Stimulated activated CD4-positive, alpha-beta T cell treated with anti-CD3 and anti-CD28 coated beads, TNF-alpha, amount 100 ng/mL, for 1 hour (primary cell): ENCODE results near the gene AUTS2.

Source experiments
- DNase-seq, 3 donors: peaks; one replicate each; pipeline ENCODE4 v3.0.0-alpha.2; 2020; ENCODE audit warnings: low read depth in 3 of 3, low spot score in 1 of 3

Gene AUTS2

DNA sequence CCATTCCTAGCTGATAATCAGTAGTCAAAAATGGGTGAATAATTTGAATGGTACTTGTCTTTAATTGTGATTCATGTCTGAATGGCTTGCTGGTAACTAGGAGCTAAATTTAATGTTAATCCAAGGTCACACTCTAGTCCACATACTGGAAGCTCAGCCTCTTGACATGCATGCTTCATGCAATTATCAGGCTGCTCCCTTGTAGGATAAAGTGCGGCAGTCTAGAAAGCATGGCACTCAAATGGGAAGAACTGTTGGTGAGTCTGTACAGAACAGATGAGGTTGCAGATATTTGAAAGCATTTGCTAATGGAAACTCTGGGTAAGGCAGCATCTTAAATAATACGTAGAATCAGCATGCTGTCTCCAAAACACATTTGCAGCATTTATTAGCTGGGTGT, 499.4 kb downstream of the AUTS2 start:
- DNase-seq, result no peak

DNA sequence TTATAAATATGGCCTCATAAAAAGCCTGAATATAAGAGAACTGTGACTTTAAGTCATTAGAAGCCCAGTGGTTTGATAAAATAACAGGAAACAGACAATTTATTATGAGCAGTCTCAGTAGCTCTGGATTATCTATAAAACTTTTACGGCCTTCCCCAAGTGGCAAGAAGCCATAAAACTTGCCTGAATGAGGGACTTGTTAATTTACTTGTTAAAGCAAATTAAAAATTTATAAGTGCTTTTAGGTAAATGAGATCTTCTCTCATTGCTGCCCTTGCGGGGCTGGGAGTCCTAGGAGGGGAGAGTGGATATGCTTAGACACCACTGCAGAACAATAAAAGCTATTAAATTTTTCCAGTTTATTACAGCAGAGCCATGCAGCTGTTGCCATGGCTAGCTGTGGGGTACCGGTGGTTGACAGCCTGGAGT, 499.9 kb downstream of the AUTS2 start:
- no peak for DNase-seq

DNA sequence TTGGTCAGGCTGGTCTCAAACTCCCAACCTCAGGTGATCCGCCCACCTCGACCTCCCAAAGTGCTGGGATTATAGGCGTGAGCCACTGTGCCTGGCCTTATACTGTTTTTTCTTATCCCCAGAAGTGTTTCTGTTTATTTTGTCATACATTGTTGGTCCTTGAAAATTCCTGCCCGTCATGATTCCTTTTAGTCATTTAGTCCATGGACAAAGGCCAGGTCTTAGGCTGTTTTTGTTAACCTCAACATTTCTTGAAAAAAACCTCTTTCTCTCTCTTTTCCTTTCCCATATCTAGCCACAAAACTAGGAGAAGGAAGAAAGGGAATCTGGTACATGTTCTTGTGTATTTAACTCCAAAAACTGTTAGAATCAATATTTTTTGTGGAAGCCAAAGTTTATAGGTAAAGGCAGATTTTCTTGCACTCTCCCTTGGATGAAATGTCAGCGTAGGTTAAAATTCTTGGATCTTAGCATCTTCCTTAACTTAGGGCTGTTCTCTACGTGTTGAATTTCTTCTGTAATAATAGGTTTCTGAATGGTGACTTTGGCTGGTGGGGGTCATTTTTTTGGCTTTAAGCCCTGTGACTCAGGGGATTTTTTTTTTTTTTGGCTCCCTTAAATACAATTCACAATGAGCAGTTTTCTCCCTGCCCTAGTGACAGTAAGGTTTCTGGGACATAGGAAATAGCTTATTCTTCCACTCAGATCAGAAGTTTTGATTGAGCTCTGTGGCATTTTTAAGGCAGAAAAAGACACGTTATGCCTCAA, 500.8 kb downstream of the AUTS2 start:
- no peak for DNase-seq

DNA sequence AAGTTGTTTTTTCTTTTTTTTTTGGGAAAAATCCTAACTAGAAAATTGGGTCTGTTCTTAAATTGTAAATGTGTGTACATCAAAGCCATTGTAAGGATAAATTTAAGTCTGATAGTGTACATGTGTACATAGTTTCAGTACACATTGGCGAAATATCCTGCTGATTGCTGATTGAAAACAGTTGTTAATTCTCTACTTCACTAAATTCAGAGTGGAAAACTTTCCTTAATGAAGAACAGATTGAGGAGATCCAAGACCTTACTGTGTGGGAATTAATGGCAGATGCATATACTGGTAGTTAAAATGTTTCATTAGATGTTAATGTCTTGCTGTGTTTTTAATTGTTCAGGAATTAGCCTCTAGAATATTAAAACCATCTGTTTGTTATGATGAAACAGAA, 506.0 kb downstream of the AUTS2 start:
- no peak for DNase-seq

DNA sequence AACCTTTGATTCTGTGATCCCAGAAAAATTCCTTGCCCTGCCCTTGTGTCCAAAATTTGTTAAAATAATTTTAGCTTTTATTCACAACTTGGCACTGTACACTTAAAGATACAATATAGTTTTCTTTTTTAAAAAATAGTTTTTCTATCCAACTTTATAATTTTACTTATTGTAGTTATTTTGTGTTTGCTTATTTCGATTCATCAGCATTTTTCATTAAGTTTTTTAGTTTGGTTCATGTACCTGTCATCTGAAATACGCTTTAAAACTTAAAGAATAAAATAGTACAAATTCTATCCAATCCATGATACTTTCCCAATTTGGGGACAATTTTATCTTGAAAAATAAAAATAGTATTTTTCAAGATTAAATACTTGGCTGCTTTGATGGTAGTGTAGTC, 514.8 kb downstream of the AUTS2 start:
- no peak for DNase-seq

DNA sequence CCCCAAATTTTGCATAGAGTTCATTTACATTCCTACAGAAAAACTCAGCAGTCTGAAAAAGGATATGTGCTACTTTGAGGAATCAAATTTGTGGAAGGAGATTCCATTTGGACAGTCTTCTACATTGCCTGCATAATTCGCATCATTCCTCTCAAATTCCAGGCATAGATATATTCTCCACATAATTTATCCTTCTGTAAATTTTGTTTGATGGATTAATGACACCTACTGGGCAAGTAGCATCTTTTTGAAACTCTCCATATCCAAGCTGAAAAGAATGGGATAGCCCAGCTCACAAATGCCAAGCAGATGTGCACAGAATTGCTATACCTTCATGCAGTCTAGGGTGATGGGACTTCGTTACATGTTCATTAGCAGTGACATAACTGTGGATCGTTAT, 515.3 kb downstream of the AUTS2 start:
- DNase-seq, result no peak

DNA sequence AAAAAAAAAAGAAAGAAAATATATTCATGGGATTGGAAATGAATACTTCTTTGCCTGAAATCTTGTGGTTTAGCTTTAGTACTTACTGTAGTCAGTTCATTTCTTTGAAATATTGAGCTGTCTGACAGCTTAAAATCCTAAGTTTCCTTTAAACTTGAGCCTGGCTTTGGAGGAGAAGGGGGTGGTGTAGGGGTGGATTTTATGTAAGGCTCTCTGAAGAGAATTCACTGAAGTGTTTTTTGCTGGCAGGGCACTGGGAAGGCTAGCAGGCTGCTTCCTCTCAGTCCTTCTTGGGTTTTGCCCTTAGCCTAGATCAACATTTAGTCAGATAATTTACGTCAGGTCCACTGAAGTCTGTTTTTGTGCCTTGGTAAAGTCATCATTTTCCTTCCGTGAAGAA, 516.5 kb downstream of the AUTS2 start:
- DNase-seq, result no peak

DNA sequence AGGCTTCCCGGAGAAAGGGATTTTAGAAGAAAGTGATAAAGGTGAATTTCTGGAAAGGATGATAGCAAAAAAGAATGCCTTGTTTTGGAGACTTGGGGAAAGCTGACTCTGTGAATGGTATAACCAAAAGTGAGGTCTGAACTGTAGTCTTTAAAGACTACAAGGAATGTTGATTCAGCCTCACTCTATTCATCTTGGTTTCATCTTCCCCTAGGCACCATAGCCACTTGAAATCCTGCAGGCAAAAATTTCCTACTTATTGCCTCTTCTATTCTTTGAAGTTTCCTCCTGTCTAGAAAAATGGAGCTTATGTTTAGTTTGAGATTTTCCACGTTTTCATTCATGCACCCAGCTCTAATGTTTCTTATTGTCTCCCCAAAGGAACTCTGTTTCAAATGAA, 518.0 kb downstream of the AUTS2 start:
- DNase-seq, result no peak

DNA sequence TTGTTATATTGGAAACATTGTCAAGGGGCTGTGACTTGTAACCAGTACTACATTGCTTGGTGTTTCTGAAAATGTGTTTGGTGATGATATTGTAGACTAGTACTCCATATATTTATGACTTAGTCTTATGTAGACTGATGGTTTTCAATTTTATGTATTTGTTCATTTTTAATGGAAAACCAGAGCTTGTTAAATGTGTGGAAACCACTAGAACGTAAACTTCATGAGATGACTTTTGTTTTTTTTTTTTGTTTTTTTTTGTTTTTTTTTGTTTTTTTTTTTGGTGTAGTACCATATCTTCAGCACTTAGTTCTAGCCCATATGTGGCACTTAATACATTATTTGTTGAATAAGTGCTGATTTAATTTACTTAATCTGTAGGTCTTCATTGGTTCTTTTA, 518.6 kb downstream of the AUTS2 start:
- DNase-seq, result no peak

DNA sequence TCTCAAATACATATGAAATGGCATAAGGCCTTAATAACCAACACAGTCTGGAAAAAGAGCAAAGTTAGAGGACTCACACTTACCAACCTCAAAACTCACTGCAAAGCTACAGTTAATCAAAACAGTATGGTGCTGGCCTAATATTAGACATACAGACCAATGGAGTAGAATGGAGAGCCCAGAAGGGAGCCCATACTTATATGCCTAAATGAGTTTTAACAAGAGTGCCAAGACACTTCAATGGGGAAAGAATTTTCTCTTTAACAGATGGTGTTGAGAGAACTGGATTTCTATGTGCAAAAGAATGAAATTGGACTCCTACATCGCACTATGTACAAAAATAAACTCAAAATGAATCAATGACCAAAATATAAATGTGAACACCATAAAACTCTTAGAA, 522.6 kb downstream of the AUTS2 start:
- DNase-seq, result no peak

DNA sequence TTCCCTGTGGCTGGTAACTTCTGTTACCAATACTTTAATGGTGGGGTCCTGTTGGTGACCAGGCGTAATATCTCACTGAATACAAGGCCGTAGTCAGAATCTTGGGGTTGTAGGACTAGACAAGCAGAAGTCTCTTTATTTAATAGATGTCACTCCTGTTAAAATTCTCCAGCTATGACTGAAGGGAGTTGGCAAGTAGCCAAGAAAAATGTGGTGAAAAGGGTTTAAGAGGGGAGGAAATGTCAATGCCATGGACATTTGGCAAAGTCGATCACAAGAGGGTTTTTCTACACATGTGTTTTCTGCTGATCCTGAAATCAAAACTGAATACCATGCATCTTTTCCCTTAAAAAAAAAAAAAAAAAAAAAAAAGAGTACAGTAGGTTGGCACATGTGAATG, 533.5 kb downstream of the AUTS2 start:
- no peak for DNase-seq

DNA sequence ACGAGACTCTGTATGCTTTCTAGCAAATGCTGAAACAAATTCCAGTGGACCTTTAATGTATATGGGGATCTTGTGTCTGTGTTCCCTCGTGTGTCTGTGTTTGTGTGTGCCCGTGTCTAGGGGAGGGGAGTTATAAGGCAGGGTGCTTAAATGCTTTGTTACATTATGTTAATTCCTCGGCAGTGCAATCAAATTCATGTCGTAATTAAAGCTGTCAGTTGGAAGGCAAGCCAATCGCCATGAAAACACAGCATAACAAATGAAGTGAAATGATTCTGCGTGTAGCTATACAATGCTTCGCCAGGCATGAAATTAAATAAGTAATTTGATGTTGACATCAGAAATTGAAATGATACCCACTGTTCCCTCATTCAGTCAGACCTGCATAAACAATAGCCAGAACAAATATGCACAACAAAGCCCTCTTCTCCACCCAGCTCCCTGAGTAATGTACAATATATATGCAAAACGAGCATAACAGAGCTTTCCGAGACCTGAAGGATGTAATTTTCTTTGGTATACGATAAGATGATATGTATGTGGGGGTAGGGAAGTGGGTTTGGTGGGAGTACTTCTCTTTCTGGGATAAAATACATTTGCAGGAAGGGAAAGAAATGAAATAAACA, 534.1 kb downstream of the AUTS2 start:
- DNase-seq, result no peak

DNA sequence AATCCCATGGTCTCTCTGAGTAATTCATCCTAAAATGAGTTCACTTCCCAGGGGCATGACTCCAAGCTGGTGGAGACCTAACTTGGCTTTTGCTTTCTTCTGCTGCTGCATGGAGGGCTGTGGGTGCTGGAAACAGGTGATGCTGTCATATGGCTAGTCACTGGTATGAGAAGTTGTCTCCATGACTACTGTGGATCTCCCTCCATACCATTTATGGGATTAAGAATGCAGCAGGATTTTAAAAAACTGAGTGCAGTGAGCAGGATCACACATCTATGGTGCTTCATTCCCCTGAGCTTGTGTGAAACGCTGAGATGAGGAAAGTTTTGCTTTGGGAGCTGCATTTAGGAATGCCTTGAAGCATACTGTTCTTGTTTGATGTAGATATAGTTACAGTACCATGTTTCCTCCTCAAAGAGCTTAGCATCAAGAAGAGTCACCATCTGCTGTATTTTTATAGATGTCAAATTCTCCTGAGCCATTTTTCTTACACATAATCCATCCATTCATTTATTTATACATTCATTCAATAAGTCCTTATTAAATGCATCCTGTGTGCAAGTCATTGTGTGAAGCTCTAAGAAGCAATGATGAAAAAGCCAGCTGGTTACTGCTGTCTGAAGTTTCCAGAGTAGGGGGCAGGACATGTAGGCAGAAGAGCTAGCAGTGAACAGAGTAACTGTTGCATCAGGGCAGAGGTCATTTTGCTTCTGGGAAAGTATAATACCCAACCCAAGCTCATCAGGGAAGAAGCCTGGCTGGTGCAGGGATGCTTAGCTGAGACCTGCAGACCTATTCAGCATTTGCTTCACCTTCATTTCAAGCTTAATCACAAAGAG, 534.8 kb downstream of the AUTS2 start:
- DNase-seq, result no peak

DNA sequence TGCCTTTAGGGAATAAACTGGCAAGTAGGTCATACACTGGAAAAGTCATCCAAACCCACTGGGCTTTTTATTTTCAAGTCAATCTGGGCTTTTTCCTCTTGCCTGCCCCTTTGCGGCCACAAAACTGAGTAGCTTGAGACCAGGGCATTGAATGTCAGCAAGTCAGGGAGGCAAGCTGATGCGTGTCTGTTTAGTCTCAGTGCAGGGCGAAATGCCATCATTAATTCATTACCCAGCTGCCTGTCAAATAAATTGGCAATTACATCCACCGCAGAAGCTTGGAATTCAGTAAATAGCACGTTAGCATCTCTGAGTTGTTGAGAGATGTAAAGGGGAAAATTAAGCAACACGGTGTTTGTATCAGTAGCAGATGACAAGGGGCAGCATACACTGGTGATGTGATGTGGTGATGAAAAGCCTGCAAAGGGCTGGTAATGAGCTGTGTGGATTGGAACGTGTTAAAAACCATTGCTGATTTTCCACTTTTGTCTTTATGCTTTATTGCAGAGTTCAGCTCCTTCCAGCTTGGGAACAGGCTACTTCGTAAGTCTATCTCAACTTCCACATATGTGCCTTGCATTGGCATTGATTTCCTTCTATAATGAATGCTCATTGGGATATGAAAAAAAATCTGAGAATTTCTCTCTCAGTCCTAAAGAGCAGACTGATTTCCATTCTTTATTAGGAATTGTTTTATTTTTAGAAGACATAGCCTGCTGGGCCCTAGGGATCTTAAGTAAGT, 535.9 kb downstream of the AUTS2 start:
- DNase-seq, result no peak

DNA sequence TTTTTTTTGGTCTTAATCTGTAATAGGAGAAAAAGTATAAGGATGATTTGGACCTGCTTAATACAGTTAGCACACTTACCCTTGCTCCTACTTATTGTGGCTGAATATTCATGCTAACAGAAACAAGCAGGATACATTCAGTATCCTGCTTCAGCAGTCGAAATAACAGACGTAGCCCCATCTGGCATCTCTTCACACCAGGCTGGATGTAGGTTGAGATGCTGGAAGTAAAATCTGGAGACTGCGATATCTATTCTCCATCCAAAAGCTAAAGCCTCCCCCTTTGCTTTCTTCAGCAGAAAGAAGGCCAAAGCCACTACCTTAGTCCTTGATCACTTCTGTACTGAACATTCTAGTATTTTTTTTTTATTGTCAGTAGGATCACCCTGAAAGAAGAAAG, 537.4 kb downstream of the AUTS2 start:
- DNase-seq, result no peak

DNA sequence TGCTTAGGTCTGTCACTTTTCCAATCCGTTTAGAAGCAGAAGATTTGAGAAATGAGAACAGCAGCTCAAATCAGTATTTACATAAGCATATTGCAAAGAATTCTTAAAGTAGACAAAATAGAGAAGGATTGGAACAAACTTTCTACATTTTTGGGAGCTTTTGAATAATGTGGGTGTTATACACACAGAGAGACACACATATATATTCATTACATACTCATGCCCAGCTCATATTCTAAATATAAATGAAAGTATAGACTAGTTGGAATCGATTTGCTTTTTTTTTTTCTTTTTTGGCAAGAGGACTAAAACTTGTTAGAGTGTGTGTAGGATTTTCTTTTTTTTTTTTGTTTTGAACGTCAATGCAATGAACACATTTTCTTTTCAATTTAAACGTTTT, 538.9 kb downstream of the AUTS2 start:
- DNase-seq, result no peak

DNA sequence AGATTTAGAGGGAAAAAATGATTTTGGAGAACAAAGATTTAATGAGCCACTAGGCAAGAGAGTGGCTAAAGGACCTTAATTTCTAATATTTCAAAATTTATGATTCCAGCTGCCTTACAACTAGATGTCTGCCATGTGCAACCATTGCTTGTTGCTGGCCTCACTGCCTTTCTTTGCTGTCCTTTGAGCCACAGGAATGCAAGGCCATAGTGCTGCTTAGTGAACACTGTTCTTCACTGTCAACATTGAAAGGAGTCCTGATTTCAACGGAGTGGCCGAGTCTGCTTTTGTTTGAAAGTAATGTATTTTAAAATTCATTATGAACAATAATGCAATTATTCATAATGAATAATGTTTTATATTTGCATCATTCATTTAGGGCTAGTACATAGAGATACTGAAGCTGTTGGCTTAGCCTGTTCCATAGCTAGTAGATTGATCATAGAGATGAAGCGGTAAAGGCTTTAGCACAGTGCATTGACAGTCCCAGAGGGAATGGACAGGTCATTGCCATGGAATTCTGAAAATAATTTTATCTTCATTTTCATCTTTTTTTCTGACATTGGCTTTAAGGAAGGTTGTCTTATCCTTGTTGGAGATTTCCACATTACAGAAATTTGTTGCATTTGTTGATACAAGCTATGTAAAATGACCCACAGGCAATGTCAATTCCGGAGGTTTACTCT, 544.1 kb downstream of the AUTS2 start:
- no peak for DNase-seq

DNA sequence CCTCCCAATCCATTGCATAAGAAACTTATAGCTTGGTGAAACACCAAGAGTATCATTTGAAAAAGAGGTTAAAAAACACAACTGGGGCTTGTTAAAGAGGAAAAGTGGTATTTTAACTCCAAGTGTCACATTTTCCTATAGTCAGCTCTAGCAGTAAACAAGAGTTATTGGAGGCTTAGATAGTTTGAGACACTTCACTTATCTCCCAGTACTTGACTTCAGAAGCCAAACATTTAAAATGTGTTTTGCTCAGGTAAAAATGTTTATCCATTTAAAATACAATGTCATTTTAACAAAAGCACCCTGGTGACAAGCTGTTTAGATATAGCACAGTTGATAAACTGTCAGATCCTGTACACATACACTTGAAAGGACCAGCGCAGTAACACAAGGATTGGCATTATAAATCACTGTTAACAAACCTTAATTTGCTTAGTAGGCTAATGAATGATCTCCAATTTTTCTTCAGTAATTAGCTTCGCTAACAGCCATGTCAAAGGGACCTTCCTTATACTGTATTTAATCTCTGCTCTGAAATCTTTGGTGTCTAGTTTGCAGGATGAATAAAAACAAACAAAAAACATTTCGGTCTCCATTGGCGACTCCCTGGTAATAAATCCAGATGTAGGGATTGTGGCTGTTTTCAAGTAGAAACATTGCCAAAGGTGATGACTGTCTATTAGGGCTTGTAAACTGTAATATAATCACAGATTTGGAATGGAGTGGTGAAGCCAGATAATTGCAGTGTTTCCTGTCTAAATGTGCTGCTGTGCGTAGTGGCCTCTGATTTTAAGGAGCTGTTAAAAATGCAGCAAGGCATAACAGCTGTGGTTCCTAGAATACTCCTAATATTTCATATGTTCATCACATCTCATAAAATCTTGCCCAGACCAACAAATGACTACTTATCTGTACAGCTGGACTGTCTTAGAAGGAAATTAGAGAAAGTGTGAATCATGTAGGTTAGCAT, 545.1 kb downstream of the AUTS2 start:
- no peak for DNase-seq

DNA sequence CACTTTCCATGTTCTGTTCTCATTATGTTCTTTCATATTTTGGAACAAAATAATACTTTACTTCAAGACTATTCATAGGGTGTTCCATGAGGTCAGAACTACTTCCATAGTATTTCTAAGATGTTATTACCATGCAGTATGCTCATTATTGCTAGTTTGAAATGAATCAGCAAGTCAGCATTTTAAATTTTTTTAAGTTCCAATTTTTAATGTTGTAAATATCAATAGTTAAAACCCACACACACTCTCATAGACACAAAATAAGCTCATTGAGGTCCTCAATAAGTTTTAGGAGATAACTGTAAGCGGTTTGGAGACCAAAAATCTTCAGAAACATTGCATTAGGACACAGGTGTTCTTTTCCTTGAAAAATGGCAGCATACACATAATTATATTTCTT, 550.7 kb downstream of the AUTS2 start:
- DNase-seq, result no peak

DNA sequence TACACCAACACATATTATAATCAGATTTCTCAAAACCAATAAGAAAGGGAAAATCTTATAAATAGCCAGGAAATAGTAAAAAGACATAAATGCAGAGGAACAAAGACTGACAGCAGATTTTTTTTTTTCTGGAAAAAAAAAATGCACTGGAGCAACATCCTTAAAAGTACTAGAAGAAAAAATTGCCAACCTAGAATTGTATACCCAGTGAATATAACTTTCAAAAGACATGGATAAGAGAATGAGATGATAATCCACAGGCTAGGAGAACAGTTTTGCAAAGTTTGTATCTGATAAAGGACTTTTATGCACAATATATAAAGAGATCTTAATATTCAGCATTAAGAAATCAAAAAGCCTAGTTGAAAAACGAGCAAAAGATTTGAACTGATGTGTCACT, 554.0 kb downstream of the AUTS2 start:
- no peak for DNase-seq
